Right lobe of liver (tissue), 4 donors: ENCODE measurements around the gene UPF3B.

Experiments
- CTCF ChIP-seq, 4 donors: fragments of 200-600 bp in 3 of 4; fragments of 450-650 bp in 1 of 4; IDR thresholded peaks; one replicate each; pipeline versions ENCODE4 v1.5.1 to v1.8.0; 2016 to 2022; ENCODE audit warnings: antibody characterized with exemption in 4 of 4, mild to moderate bottlenecking in 2 of 4
- POLR2A ChIP-seq: fragments of 450-650 bp; IDR thresholded peaks from one replicate; pipeline ENCODE4 v1.6.1; 2017; ENCODE audit warnings: antibody characterized with exemption, mild to moderate bottlenecking
- donor health status: DM: no; HTN: no; CAD: no.
- donor health status: DM: no; HTN: no; CAD: no.
- donor health status: DM: no; HTN: yes; CAD: no.

GRCh38 chrX:119826399-119826959 is 26.3 kb downstream of the UPF3B start:
- TF ChIP-seq CTCF (IDR thresholded peaks at IDR 0.05) (no peak), POLR2A (no peak)
